NT2/D1 (cell line): Measurements from ENCODE around the gene BPIFB2.

Experiments
- DNase-seq: peaks from one replicate; pipeline ENCODE4 v3.0.0-alpha.2; 2011; ENCODE audit warnings: low read depth, low spot score
- H3K27me3 ChIP-seq: 2 replicates; pipeline ENCODE4 v1.6.0; 2011; ENCODE audit warnings: mild to moderate bottlenecking; ENCODE audit not compliant: insufficient read length, insufficient read depth
- H3K36me3 ChIP-seq: 2 replicates; pipeline ENCODE4 v1.6.1; 2011; ENCODE audit warnings: mild to moderate bottlenecking, low read length, mixed read lengths; ENCODE audit not compliant: insufficient read depth, insufficient read length
- H3K4me1 ChIP-seq: 2 replicates; pipeline ENCODE4 v1.5.1; 2011; ENCODE audit not compliant: insufficient read depth, insufficient read length
- H3K4me3 ChIP-seq: 2 replicates; pipeline ENCODE4 v1.5.1; 2011; ENCODE audit warnings: low read depth; ENCODE audit not compliant: insufficient read length
- H3K9ac ChIP-seq: 2 replicates; pipeline ENCODE4 v1.6.0; 2011; ENCODE audit warnings: low read depth; ENCODE audit not compliant: insufficient read length
- H3K9me3 ChIP-seq: 2 replicates; pipeline ENCODE4 v1.5.1; 2011; ENCODE audit warnings: mild to moderate bottlenecking, low read length; ENCODE audit not compliant: insufficient read depth
- SUZ12 ChIP-seq: IDR thresholded peaks from 2 replicates; pipeline ENCODE4 v1.6.1; 2011; ENCODE audit not compliant: insufficient read length, insufficient read depth; ENCODE audit errors: extremely low read depth
- YY1 ChIP-seq: IDR thresholded peaks from 2 replicates; pipeline ENCODE4 v1.6.1; 2011; ENCODE audit not compliant: insufficient read length, insufficient read depth
- ZNF274 ChIP-seq: IDR thresholded peaks from 2 replicates; pipeline ENCODE4 v1.6.1; 2011; ENCODE audit warnings: mild to moderate bottlenecking, low read depth, low read length

The BPIFB2 gene

GRCh38 chr20:33051333-33051732 is 43.8 kb downstream of the BPIFB2 start:
- H3K36me3 ChIP-seq: no peaks in the 10 kb centered on the region
- no peak overlapping the region for H3K9ac ChIP-seq
- DNase-seq: no peak
- TF ChIP-seq ZNF274 (no peak), YY1 (no peak), SUZ12 (no peak)
- no peaks in the 10 kb centered on the region for H3K27me3 ChIP-seq
- no peak overlapping the region for H3K4me3 ChIP-seq
- peaks cover 4% of the 10 kb centered on the region; the same call in 1 of the 2 replicates for H3K9me3 ChIP-seq
- peaks cover 11% of the 10 kb centered on the region for H3K4me1 ChIP-seq

DNA sequence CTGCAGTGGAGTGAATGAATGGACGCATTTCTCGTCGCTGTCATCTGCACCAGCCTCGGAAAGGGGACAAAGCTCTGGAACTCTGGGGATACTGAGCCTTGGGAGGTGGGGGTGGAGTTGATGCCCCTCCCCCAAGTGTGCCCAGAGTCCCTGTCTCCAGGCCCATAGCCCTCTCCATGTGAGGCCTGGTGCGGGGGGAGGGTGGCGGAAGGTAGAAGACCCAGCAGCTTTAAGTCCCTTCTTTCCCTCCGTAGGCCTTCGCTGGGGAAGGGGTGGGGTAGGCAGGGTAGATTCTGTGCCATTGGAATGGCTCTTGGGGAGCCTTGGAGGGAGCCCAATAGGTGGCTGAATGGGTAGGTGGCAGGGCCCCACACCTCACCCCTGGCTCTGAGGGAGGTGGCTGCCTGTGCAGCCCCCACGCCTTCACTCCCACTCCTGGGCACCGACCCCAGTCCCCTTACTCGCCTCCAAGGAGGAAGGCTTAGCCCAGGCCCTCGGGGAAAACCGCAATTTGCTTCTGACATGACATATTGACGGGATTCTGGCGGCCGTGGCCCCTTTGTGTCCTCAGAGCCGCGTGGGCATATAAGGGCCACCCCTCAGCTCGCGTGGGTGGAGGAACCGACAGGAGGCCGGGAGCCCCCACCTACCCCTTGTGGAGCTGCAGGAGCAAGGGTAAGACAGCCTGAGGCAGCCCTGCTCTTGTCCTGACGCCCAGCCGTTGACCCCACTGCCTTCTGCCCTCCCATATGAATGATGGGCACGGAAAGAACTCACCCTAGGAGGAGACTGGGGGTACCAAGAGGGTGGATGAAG is 46.0 kb downstream of the BPIFB2 start, which contains the start of gene BPIFB3:
Gene BPIFB3 (plus strand): TSS at position 613 of the 816 bp plus-strand sequence. CDS start 1,533 bp downstream, outside the sequence.
- Histone ChIP-seq H3K4me3 (no peak within 1 kb of the TSS), H3K27me3 (no peaks in the 10 kb centered on the region), H3K4me1 (peaks cover 11% of the 10 kb centered on the region), H3K9me3 (no peaks in the 10 kb centered on the region), H3K9ac (peak within 1 kb of the TSS; percentile 17), H3K36me3 (no peaks in the 10 kb centered on the region)
- no peak for DNase-seq
- TF ChIP-seq ZNF274: no peak

- H3K27me3 ChIP-seq: no peaks in the 10 kb centered on the region
- H3K4me3 ChIP-seq: no peak overlapping the region
- H3K4me1 ChIP-seq: peaks cover 11% of the 10 kb centered on the region
- no peaks in the 10 kb centered on the region for H3K9me3 ChIP-seq
- TF ChIP-seq YY1: no peak
- no peak for TF ChIP-seq SUZ12
- TF ChIP-seq ZNF274: no peak
- H3K36me3 ChIP-seq: no peaks in the 10 kb centered on the region
- H3K9ac ChIP-seq: no peak overlapping the region
- DNase-seq: no peak
These were observed 46.9 kb downstream of the BPIFB2 start for GRCh38 chr20:33054381-33054780.

- no peak overlapping the region for H3K4me3 ChIP-seq
- no peaks in the 10 kb centered on the region for H3K36me3 ChIP-seq
- no peak for DNase-seq
- no peak overlapping the region for H3K9ac ChIP-seq
- H3K9me3 ChIP-seq: no peaks in the 10 kb centered on the region
- no peaks in the 10 kb centered on the region for H3K27me3 ChIP-seq
- TF ChIP-seq YY1 (no peak), ZNF274 (no peak), SUZ12 (no peak)
- peaks cover 11% of the 10 kb centered on the region for H3K4me1 ChIP-seq
These were observed 47.3 kb downstream of the BPIFB2 start for GRCh38 chr20:33054791-33055190.

DNA sequence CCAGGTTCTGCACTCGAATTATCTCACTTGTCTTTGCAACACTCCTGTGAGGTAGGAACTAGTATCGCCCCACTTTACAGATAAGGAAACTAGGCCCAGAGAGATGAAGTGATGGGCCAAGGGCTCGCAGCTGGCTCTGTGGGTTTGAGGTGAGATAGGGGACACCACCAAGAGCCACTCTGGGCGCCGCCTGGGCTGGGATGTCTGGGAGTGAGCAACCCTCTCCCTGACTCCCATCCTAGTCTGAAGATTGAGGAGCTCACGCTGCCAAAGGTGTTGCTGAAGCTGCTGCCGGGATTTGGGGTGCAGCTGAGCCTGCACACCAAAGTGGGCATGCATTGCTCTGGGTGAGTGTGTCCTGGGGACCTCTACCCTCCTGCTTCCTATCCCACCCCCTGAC is 51.6 kb downstream of the BPIFB2 start:
- H3K4me1 ChIP-seq: no peaks in the 10 kb centered on the region
- no peak overlapping the region for H3K4me3 ChIP-seq
- TF ChIP-seq ZNF274 (no peak), YY1 (no peak), SUZ12 (no peak)
- H3K9me3 ChIP-seq: no peaks in the 10 kb centered on the region
- DNase-seq: no peak
- H3K36me3 ChIP-seq: no peaks in the 10 kb centered on the region
- no peaks in the 10 kb centered on the region for H3K27me3 ChIP-seq
- no peak overlapping the region for H3K9ac ChIP-seq

DNA sequence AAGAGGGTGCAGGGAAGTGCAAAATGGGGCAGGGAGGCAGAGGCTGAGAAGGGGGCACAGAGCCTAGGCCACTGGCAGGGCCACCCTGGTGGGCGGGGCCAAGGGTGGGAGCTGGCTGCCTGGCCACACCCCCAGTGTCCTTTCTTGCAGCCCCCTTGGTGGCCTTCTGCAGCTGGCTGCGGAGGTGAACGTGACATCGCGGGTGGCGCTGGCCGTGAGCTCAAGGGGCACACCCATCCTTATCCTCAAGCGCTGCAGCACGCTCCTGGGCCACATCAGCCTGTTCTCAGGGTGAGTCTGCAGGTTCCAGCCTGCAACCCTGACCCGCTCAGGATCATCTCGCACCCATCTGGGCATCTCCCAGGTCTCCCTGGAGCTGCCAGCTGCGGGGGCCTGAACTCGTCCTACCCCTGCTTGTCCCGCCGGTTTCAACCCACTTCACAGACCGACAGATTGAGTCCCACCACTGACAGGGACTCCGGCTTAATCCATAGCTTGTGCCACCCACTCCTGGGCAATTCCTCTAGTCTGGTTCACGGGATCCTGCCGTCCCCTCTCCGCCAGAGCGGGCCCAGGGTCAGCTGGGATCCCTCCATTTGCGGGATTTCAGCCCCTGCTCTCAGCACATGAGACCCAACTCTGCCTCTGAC is 52.4 kb downstream of the BPIFB2 start:
- H3K4me1 ChIP-seq: no peaks in the 10 kb centered on the region
- DNase-seq: no peak
- H3K4me3 ChIP-seq: no peak overlapping the region
- no peak for TF ChIP-seq SUZ12
- no peak for TF ChIP-seq YY1
- TF ChIP-seq ZNF274: no peak
- H3K36me3 ChIP-seq: no peaks in the 10 kb centered on the region
- H3K9ac ChIP-seq: no peak overlapping the region
- no peaks in the 10 kb centered on the region for H3K9me3 ChIP-seq
- H3K27me3 ChIP-seq: no peaks in the 10 kb centered on the region

- no peak for DNase-seq
- no peak overlapping the region for H3K4me3 ChIP-seq
- no peak overlapping the region for H3K9ac ChIP-seq
- H3K27me3 ChIP-seq: no peaks in the 10 kb centered on the region
- H3K36me3 ChIP-seq: no peaks in the 10 kb centered on the region
- H3K4me1 ChIP-seq: no peaks in the 10 kb centered on the region
- TF ChIP-seq ZNF274 (no peak), SUZ12 (no peak), YY1 (no peak)
- no peaks in the 10 kb centered on the region for H3K9me3 ChIP-seq
These were observed 54.1 kb downstream of the BPIFB2 start for GRCh38 chr20:33061658-33062028.
